Panc1 (cell line): ENCODE measurements around the gene ARMC5. TPM values are rescaled to one million over a fixed set of nuclear protein-coding genes. Genes with fewer than 3 reads are reported as not detected.
"Not testable (repeated sequence)": the region's sequence is repeated elsewhere in the genome, so short reads cannot be mapped to it uniquely, and the experiment has no call there.

ENCODE experiments used
- ATAC-seq: fragments of 200-7000 bp; cut with Tn5 transposase; 2 replicates; pipeline ENCODE4 v1.9.1; 2020; ENCODE audit warnings: mild to moderate bottlenecking, moderate library complexity
- BruUV-seq: library from RNA; stranded (reverse); fragments of 400-500 nt; replicated peaks from 2 replicates; lab custom pipeline; 2021; lab: Mats Ljungman, UMichigan
- CTCF ChIA-PET: fragments of 300-600 bp; sonication (Branson Sonifier 250); formaldehyde crosslinking; loops from one replicate; lab custom pipeline; 2022; ENCODE audit warnings: antibody characterized with exemption; lab: Charles Lee
- POLR2A ChIA-PET: fragments of 300-600 bp; sonication (Branson Sonifier 250); formaldehyde crosslinking; loops from one replicate; lab custom pipeline; 2022; ENCODE audit warnings: antibody characterized with exemption; lab: Charles Lee
- DNase-seq: peaks from one replicate; pipeline ENCODE4 v3.0.0-alpha.2; 2010; ENCODE audit warnings: low read depth, low spot score
- H3K27ac ChIP-seq: 2 replicates; pipeline ENCODE4 v1.5.1; 2011; ENCODE audit warnings: mild to moderate bottlenecking, low read length, inconsistent platforms
- H3K27me3 ChIP-seq: fragments of 200-500 bp; sonication (Bioruptor generic); 2 replicates; pipeline ENCODE4 v1.6.0; 2014; ENCODE audit warnings: low read length, inconsistent platforms; ENCODE audit not compliant: control insufficient read depth, insufficient read depth
- H3K36me3 ChIP-seq: fragments of 200-500 bp; sonication (Bioruptor generic); 2 replicates; pipeline ENCODE4 v1.5.1; 2014; ENCODE audit warnings: inconsistent platforms, mild to moderate bottlenecking, low read length, moderate library complexity; ENCODE audit not compliant: control insufficient read depth, insufficient read depth
- H3K4me1 ChIP-seq: 2 replicates; pipeline ENCODE4 v1.5.1; 2011; ENCODE audit warnings: inconsistent platforms, mild to moderate bottlenecking, low read length, moderate library complexity; ENCODE audit not compliant: control insufficient read depth, insufficient read depth
- H3K4me3 ChIP-seq, 2 experiments: 2 replicates each; pipeline ENCODE4 v1.5.1; 2011 to 2012; ENCODE audit warnings: low read depth in 2 of 2, low read length in 2 of 2, mild to moderate bottlenecking in 2 of 2, inconsistent platforms in 1 of 2, moderate library complexity in 1 of 2
- H3K9me3 ChIP-seq: fragments of 200-500 bp; sonication (Bioruptor generic); 2 replicates; pipeline ENCODE4 v1.5.1; 2014; ENCODE audit warnings: low read depth, mild to moderate bottlenecking, inconsistent platforms, low read length, moderate library complexity; ENCODE audit not compliant: control insufficient read depth, insufficient read depth
- CTCF ChIP-seq: fragments of 450-650 bp; IDR thresholded peaks from 2 replicates; pipeline ENCODE4 v1.5.1; 2017; ENCODE audit warnings: mild to moderate bottlenecking
- POLR2AphosphoS5 ChIP-seq: IDR thresholded peaks from 2 replicates; pipeline ENCODE4 v1.6.1; 2012; ENCODE audit warnings: mild to moderate bottlenecking, low read depth, low read length, moderate library complexity
- REST ChIP-seq, 2 experiments: IDR thresholded peaks; 2 replicates each; pipeline ENCODE4 v1.6.1; 2011 to 2012; ENCODE audit warnings: low read depth in 2 of 2, control low read depth in 1 of 2, low read length in 1 of 2, mild to moderate bottlenecking in 1 of 2, moderate library complexity in 1 of 2; ENCODE audit not compliant: insufficient read depth in 1 of 2
- SIN3A ChIP-seq: IDR thresholded peaks from 2 replicates; pipeline ENCODE4 v1.6.1; 2012; ENCODE audit warnings: low read depth, mild to moderate bottlenecking, low read length, moderate library complexity, borderline replicate concordance; ENCODE audit not compliant: insufficient read depth
- TCF7L2 ChIP-seq: IDR thresholded peaks from 2 replicates; pipeline ENCODE4 v1.6.1; 2011; ENCODE audit warnings: mild to moderate bottlenecking, low read depth, low read length, inconsistent platforms
- in situ Hi-C: cut with HindIII; loops from 2 replicates; pipeline ENCODE4 v1.10.0; 2016; ENCODE audit warnings: low sequenced_read_pairs, low pct_unique_long_range_greater_than_20kb
- intact Hi-C: fragments of 100-400 bp; cut with micrococcal nuclease; formaldehyde crosslinking; loops from one replicate; pipeline ENCODE4 v1.10.0; 2022; ENCODE audit not compliant: unreplicated experiment
- total RNA-seq: library from RNA; stranded (reverse); gene quantifications from one replicate; pipeline ENCODE4 v1.2.1, GENCODE V29; 2021; ENCODE audit not compliant: unreplicated experiment

ARMC5 gene
- total RNA-seq, 1 experiment from 2014 or later, result 19.8 TPM

DNA sequence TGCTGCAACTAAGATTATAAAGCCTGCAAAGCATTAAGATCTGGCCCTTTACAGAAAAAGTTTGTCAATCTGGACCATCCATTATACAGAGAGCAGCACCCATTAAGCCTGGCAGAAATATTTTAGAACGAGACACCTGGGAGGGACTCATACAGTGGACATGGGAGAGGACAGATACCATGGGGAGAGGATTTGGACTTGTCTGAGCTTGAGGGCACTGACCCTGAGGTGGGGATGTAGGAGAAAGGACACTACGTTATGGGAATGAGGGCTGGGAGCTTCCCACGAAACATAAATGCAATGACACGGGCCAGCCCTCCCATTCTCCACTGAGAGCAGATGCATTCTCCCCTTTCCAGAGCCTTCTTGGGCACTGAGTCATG is 42.7 kb downstream of the ARMC5 start:
- intact Hi-C loops, result no loop called here
- Histone ChIP-seq H3K4me1 (peaks cover 3% of the 10 kb centered on the region; the same call in 1 of the 2 replicates), H3K27me3 (no peaks in the 10 kb centered on the region), H3K27ac (no peak overlapping the region), H3K4me3 (no peak overlapping the region), H3K9me3 (no peaks in the 10 kb centered on the region), H3K36me3 (peaks cover 7% of the 10 kb centered on the region; the same call in 1 of the 2 replicates)
- no peak for TF ChIP-seq CTCF
- no peak for TF ChIP-seq TCF7L2
- no peak for TF ChIP-seq SIN3A
- no peak for TF ChIP-seq POLR2AphosphoS5
- no peak for TF ChIP-seq REST (IDR thresholded peaks at IDR 0.05; ENCODE audit: insufficient read depth in 1 of 2, low read depth in 2 of 2, low read length in 1 of 2)
- ChIA-PET CTCF (no interaction called here), POLR2A (no interaction called here)
- ATAC-seq, result no peak
- in situ Hi-C loops, result no loop called here
- DNase-seq, result no peak
- BruUV-seq, result no TSS peak

- no peak for TF ChIP-seq TCF7L2
- TF ChIP-seq SIN3A, result no peak
- TF ChIP-seq REST (IDR thresholded peaks at IDR 0.05; ENCODE audit: insufficient read depth in 1 of 2, low read depth in 2 of 2, low read length in 1 of 2), result no peak
- TF ChIP-seq CTCF, result no peak
- TF ChIP-seq POLR2AphosphoS5, result no peak
- CTCF ChIA-PET, result no interaction called here
- Histone ChIP-seq H3K36me3 (peaks cover 9% of the 10 kb centered on the region; the same call in 1 of the 2 replicates), H3K9me3 (no peaks in the 10 kb centered on the region), H3K27me3 (no peaks in the 10 kb centered on the region), H3K27ac (no peak overlapping the region), H3K4me1 (peaks cover 8% of the 10 kb centered on the region), H3K4me3 (no peak overlapping the region)
- in situ Hi-C loops (no loop called here), intact Hi-C loops (no loop called here)
- POLR2A ChIA-PET, result no interaction called here
- DNase-seq (no peak), ATAC-seq (no peak)
- no TSS peak for BruUV-seq
These were observed 43.7 kb downstream of the ARMC5 start for GRCh38 chr16:31502981-31503380.

DNA sequence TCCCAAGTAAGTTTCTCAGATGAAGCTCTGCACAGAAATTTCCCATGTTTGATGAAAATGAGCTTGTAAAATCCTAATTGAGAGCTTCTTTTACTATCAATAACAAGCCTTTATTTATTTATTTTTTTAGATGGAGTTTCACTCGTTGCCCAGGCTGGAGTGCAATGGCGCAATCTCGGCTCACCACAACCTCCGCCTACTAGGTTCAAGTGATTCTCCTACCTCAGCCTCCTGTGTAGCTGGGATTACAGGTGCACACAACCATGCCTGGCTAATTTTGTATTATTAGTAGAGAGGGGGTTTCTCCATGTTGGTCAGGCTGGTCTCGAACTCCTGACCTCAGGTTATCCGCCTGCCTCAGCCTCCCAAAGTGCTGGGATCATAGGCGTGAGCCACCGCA is 44.3 kb downstream of the ARMC5 start:
- H3K27ac ChIP-seq, ATAC-seq, intact Hi-C loops, H3K4me1 ChIP-seq, BruUV-seq, H3K27me3 ChIP-seq, H3K4me3 ChIP-seq, DNase-seq, H3K36me3 ChIP-seq, CTCF ChIA-PET, POLR2A ChIA-PET, H3K9me3 ChIP-seq, in situ Hi-C loops: not testable (repeated sequence)
